ENCODE measurements around the gene APOBEC3G. TPM values are rescaled to one million over a fixed set of nuclear protein-coding genes. Genes with fewer than 3 reads are reported as not detected.
"Not testable (repeated sequence)": the region's sequence is repeated elsewhere in the genome, so short reads cannot be mapped to it uniquely, and the experiment has no call there.

The APOBEC3G gene
- polyA plus RNA-seq, 1 of the 3 experiments (the other 2 are of a cell fraction): not detected

GRCh38 chr22:39061951-39062350, 15.1 kb upstream of the APOBEC3G start:
- H3K4me1 ChIP-seq (ENCODE audit: control insufficient read depth in 1 of 2, insufficient read depth in 2 of 2, low read depth in 1 of 2, low read length in 1 of 2); H3K9me3 ChIP-seq; POLR2A ChIA-PET; H3K27me3 ChIP-seq (ENCODE audit: insufficient read depth); H3K36me3 ChIP-seq (replicated peaks in 1 of 2; ENCODE audit: control insufficient read depth in 1 of 2, insufficient read depth in 2 of 2, low read length in 1 of 2); H4K20me1 ChIP-seq (ENCODE audit: insufficient read depth); H3K4me3 ChIP-seq (ENCODE audit: low read depth in 2 of 2, low read length in 1 of 2); H3K4me2 ChIP-seq; H3K79me2 ChIP-seq (ENCODE audit: insufficient read depth); H3F3A ChIP-seq (replicated peaks; ENCODE audit: insufficient read depth); H3K27ac ChIP-seq (ENCODE audit: low read depth in 2 of 2, low read length in 1 of 2); H3K9ac ChIP-seq; H3K9me2 ChIP-seq; CTCF ChIA-PET; DNase-seq; H2AFZ ChIP-seq (ENCODE audit: low read depth): not testable (repeated sequence)
- WGBS (ENCODE audit: low lambda C conversion rate): 65% methylated on average over 5 of the region's 10 CpGs

- DNase-seq; H2AFZ ChIP-seq (ENCODE audit: low read depth); H3K9me2 ChIP-seq; H3F3A ChIP-seq (replicated peaks; ENCODE audit: insufficient read depth); H3K4me1 ChIP-seq (ENCODE audit: control insufficient read depth in 1 of 2, insufficient read depth in 2 of 2, low read depth in 1 of 2, low read length in 1 of 2); H3K27me3 ChIP-seq (ENCODE audit: insufficient read depth); H3K4me3 ChIP-seq (ENCODE audit: low read depth in 2 of 2, low read length in 1 of 2); H3K36me3 ChIP-seq (replicated peaks in 1 of 2; ENCODE audit: control insufficient read depth in 1 of 2, insufficient read depth in 2 of 2, low read length in 1 of 2); CTCF ChIA-PET; H3K4me2 ChIP-seq; H3K9me3 ChIP-seq; H3K9ac ChIP-seq; POLR2A ChIA-PET; H4K20me1 ChIP-seq (ENCODE audit: insufficient read depth); H3K79me2 ChIP-seq (ENCODE audit: insufficient read depth); H3K27ac ChIP-seq (ENCODE audit: low read depth in 2 of 2, low read length in 1 of 2): not testable (repeated sequence)
- 72% methylated on average over 8 of the region's 8 CpGs for WGBS (ENCODE audit: low lambda C conversion rate)
Measured at GRCh38 chr22:39063904-39064303, 13.2 kb upstream of the APOBEC3G start.

- H3K4me3 ChIP-seq (ENCODE audit: low read depth in 2 of 2, low read length in 1 of 2); H3K4me1 ChIP-seq (ENCODE audit: control insufficient read depth in 1 of 2, insufficient read depth in 2 of 2, low read depth in 1 of 2, low read length in 1 of 2); H3K4me2 ChIP-seq; DNase-seq; H3K9ac ChIP-seq; H4K20me1 ChIP-seq (ENCODE audit: insufficient read depth); H3K79me2 ChIP-seq (ENCODE audit: insufficient read depth); H2AFZ ChIP-seq (ENCODE audit: low read depth); H3K36me3 ChIP-seq (replicated peaks in 1 of 2; ENCODE audit: control insufficient read depth in 1 of 2, insufficient read depth in 2 of 2, low read length in 1 of 2); H3K27ac ChIP-seq (ENCODE audit: low read depth in 2 of 2, low read length in 1 of 2); H3K27me3 ChIP-seq (ENCODE audit: insufficient read depth); POLR2A ChIA-PET; H3K9me2 ChIP-seq; H3K9me3 ChIP-seq; H3F3A ChIP-seq (replicated peaks; ENCODE audit: insufficient read depth); CTCF ChIA-PET: not testable (repeated sequence)
- WGBS (ENCODE audit: low lambda C conversion rate): 81% methylated on average over 9 of the region's 9 CpGs
Measured at GRCh38 chr22:39066442-39067276, 10.4 kb upstream of the APOBEC3G start.

GRCh38 chr22:39068033-39068785, 8.9 kb upstream of the APOBEC3G start:
- H3F3A ChIP-seq (replicated peaks; ENCODE audit: insufficient read depth): no peaks in the 10 kb centered on the region
- no peaks in the 10 kb centered on the region for H4K20me1 ChIP-seq (ENCODE audit: insufficient read depth)
- 78% methylated on average over 10 of the region's 13 CpGs for WGBS (ENCODE audit: low lambda C conversion rate)
- no peak overlapping the region for H3K27ac ChIP-seq (ENCODE audit: low read depth in 2 of 2, low read length in 1 of 2)
- H3K4me1 ChIP-seq (ENCODE audit: control insufficient read depth in 1 of 2, insufficient read depth in 2 of 2, low read depth in 1 of 2, low read length in 1 of 2): no peaks in the 10 kb centered on the region
- H3K36me3 ChIP-seq (replicated peaks in 1 of 2; ENCODE audit: control insufficient read depth in 1 of 2, insufficient read depth in 2 of 2, low read length in 1 of 2): no peaks in the 10 kb centered on the region
- H3K4me3 ChIP-seq (ENCODE audit: low read depth in 2 of 2, low read length in 1 of 2): no peak overlapping the region
- no peak overlapping the region for H2AFZ ChIP-seq (ENCODE audit: low read depth)
- no peak for DNase-seq
- CTCF ChIA-PET: no interaction called here
- no peaks in the 10 kb centered on the region for H3K79me2 ChIP-seq (ENCODE audit: insufficient read depth)
- no peaks in the 10 kb centered on the region for H3K27me3 ChIP-seq (ENCODE audit: insufficient read depth)
- no peak overlapping the region for H3K4me2 ChIP-seq
- POLR2A ChIA-PET: no interaction called here
- no peak overlapping the region for H3K9ac ChIP-seq
- no peaks in the 10 kb centered on the region for H3K9me2 ChIP-seq
- no peaks in the 10 kb centered on the region for H3K9me3 ChIP-seq
- TF ChIP-seq MEF2A (IDR thresholded peaks at IDR 0.05; ENCODE audit: borderline replicate concordance, low read depth): no peak
- no peak for TF ChIP-seq USF1 (IDR thresholded peaks at IDR 0.05; ENCODE audit: borderline replicate concordance, low read depth)
- no peak for TF ChIP-seq RXRA (IDR thresholded peaks at IDR 0.05; ENCODE audit: borderline replicate concordance, low read depth)

Measured in SK-N-SH (cell line).